Epithelial cell of prostate (primary cell): ENCODE results near the gene TBCD.
A peak's percentile ranks its signal among the peaks of the same experiment; 100 is the strongest.
"Not testable (repeated sequence)": the region's sequence is repeated elsewhere in the genome, so short reads cannot be mapped to it uniquely, and the experiment has no call there.

ENCODE experiments used
- DNase-seq: peaks from one replicate; pipeline ENCODE4 v3.0.0-alpha.2; 2011; ENCODE audit warnings: low read depth, low spot score
- H3K27ac ChIP-seq: fragments of 450-650 bp; 2 replicates; pipeline ENCODE4 v1.5.1; 2017; ENCODE audit warnings: mild to moderate bottlenecking

Gene TBCD

DNA sequence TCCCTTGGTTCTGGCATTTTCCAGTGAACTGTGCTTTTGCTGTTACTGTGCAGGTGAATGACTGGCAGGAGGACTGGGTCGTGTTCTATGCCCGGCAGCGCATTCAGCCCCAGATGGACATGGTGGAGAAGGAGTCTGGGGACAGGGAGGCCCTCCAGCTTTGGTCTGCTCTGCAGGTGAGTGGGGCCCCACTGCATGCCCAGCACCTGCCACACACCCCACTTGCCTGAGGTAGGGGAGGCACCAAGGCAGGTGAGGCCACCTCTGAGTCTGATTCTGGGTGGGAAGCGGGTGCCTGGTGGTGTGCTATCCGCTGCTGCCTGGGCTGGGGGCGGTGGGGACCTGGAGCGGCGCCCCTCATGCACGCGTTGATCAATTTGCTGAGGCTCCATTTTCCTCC lies 25.4 kb upstream of the TBCD start:
- no peak for DNase-seq

GRCh38 chr17:82729479-82730260 lies 22.2 kb upstream of the TBCD start:
- no peak overlapping the region for H3K27ac ChIP-seq
- no peak for DNase-seq

More for the DNA sequence above, 25.4 kb upstream of the TBCD start:
- H3K27ac ChIP-seq = no peak overlapping the region

GRCh38 chr17:82732118-82732743 lies 19.6 kb upstream of the TBCD start:
- no peak overlapping the region for H3K27ac ChIP-seq

GRCh38 chr17:82734987-82735866 lies 16.6 kb upstream of the TBCD start, which contains the start of gene FN3K:
FN3K (plus strand) TSS chr17:82735615; CDS start chr17:82735637, 22 bp downstream.
- no peak for DNase-seq

More at GRCh38 chr17:82732118-82732743, 19.6 kb upstream of the TBCD start:
- DNase-seq = no peak

GRCh38 chr17:82736511-82737185 lies 15.2 kb upstream of the TBCD start:
- no peak overlapping the region for H3K27ac ChIP-seq
- no peak for DNase-seq

More at GRCh38 chr17:82734987-82735866, 16.6 kb upstream of the TBCD start, which contains the start of gene FN3K:
- H3K27ac ChIP-seq = no peak within 1 kb of the TSS

DNA sequence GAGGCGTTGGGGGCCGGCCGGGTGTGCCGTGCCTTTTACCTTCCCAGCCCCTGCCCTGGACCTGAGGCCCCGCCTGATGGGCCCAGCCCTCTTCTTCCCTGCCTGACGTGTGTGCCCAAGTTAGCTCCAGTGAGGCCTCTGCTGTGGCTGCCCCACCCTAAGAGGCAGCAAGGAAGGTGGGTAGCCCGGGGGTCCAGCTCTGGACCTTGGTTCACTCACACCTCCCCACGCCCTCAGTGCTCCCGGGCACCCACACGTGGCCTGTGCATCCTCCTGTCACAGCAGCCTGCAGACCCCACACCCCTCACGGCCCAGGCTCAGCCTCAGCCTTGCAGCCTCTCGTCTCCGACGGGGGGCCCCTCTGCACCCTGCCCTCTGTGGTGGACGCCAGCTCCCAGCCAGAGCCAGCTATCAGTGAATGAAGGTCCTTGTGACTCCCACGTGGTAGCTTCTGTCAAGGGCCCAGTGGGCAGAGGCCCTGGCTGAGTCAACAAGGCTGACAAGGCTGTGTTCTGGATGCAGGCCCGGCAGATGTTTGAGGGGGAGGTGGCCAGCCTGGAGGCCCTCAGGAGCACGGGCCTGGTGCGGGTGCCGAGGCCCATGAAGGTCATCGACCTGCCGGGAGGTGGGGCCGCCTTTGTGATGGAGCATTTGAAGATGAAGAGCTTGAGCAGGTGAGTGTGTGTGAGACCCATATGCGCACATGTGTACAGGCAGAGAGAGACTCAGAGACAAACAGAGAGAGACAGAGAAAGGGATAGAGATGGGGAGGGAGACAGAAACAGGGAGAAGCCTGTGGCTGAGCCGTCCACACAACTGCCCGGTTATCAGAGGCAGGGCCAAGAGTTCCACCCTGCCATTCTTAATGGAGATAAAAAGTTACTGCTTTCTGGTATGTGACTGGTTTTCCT lies 13.6 kb upstream of the TBCD start:
- H3K27ac ChIP-seq = no peak overlapping the region
- no peak for DNase-seq

GRCh38 chr17:82740906-82741759 lies 10.7 kb upstream of the TBCD start:
- no peak overlapping the region for H3K27ac ChIP-seq
- DNase-seq = peak; percentile 45

GRCh38 chr17:82743344-82744219 lies 8.3 kb upstream of the TBCD start:
- no peak overlapping the region for H3K27ac ChIP-seq
- DNase-seq = no peak

DNA sequence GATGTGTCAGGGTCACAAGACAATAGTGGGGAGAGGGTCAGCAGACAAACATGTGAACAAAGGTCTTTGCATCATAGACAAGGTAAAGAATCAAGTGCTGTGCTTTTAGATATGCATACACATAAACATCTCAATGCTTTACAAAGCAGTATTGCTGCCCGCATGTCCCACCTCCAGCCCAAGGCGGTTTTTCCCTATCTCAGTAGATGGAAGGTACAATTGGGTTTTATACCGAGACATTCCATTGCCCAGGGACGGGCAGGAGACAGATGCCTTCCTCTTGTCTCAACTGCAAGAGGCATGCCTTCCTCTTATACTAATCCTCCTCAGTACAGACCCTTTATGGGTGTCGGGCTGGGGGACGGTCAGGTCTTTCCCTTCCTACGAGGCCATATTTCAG lies 7.1 kb upstream of the TBCD start:
- H3K27ac ChIP-seq, DNase-seq: not testable (repeated sequence)

DNA sequence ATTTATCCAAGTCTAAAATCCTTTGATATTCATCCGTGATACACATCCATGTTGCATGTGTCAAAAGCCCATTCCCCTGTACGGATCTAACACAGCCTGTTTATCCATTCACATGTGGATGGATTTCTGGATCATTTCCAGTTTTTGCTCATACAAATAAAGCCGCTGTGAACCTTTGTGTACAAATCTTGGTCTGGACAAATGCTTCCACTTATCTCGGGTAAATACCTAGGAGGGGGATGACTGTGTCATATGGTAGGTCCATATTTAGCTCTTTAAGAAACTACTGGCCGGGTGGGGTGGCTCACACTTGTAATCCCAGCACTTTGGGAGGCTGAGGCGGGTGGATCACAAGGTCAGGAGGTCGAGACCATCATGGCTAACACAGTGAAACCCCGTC lies 6.3 kb upstream of the TBCD start:
- DNase-seq = no peak
- no peak overlapping the region for H3K27ac ChIP-seq

DNA sequence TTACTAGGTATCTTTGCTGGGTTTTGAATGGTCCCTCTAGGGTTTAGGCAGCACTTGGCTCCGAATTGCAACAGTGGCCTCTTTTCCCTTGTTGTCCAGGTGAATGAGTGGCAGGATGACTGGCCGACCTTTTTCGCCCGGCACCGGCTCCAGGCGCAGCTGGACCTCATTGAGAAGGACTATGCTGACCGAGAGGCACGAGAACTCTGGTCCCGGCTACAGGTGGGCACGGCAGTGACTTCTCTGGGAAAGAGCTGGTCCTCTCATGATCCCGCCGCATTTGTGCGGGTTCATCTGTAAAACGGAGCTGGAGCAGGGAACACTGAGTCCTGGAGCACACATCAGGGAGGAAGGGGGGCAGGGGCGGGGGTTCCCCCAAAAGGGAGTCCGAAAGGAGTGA lies 3.1 kb upstream of the TBCD start:
- H3K27ac ChIP-seq = no peak overlapping the region
- no peak for DNase-seq

DNA sequence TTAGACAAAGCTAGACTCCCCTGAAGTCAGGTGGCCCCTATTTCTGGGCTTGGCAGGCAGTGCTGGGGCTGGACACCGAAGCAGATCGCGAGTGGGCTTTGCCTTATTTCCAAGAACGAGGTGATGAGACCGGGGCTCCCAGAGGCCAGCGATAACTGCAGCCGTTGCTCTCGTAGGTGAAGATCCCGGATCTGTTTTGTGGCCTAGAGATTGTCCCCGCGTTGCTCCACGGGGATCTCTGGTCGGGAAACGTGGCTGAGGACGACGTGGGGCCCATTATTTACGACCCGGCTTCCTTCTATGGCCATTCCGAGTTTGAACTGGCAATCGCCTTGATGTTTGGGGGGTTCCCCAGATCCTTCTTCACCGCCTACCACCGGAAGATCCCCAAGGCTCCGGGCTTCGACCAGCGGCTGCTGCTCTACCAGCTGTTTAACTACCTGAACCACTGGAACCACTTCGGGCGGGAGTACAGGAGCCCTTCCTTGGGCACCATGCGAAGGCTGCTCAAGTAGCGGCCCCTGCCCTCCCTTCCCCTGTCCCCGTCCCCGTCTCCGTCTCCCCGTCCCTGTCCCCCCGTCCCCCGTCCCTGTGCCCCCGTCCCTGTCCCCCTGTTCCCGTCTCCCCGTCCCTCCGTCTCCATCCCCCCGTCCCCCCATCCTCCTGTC lies 1.5 kb upstream of the TBCD start:
- DNase-seq = no peak
- no peak overlapping the region for H3K27ac ChIP-seq

DNA sequence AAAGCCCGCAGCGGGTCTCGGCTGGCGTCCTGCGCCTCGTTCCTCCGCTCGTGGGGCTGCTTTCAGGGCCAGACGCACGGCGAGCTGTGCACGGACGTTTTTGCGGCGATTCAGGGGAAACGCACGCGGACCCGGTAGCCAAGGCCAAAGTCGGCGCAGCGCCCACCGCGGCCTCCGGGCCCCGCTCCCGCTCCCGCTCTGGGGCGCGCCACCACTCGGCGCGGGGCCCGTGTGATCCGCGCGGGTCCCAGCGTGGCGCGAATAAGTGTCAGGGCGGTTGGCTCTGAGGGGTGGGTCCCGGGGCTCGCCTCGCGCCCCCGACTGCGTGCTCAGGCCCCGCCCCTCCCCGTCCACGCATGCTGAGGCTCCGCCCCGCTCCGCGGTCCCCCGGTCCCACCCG lies 694 bp upstream of the TBCD start:
- no peak for DNase-seq
- no peak overlapping the region for H3K27ac ChIP-seq

GRCh38 chr17:82752371-82753200 lies 721 bp downstream of the TBCD start:
- H3K27ac ChIP-seq = peak overlapping the region; percentile 55

DNA sequence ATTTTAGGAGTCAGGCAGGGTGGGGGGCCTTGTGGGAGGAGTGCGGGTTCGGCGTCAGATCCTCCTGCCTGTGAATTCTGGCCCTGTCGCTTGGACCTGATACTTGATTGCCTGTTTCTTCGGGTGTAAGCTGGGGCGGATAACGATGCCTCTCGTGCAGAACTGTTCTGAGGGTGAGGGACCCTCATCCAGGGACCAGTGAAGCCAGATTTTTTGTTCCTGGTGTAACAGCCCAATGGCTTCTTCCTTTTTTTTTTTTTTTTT lies 1.3 kb downstream of the TBCD start:
- H3K27ac ChIP-seq = no peak overlapping the region
- no peak for DNase-seq

More at GRCh38 chr17:82752371-82753200, 721 bp downstream of the TBCD start:
- DNase-seq = no peak
